Esophagus (tissue), 2 donors: ENCODE measurements around the gene SERPINA9. TPM values are rescaled to one million over a fixed set of nuclear protein-coding genes. Genes with fewer than 3 reads are reported as not detected.
"Not testable (repeated sequence)": the region's sequence is repeated elsewhere in the genome, so short reads cannot be mapped to it uniquely, and the experiment has no call there.

Experiments
- H3K27ac ChIP-seq, 2 donors: one replicate each; pipeline ENCODE4 v1.5.1; 2013; ENCODE audit warnings: low read depth in 2 of 2, mild to moderate bottlenecking in 2 of 2, inconsistent platforms in 1 of 2, low read length in 1 of 2, moderate library complexity in 1 of 2
- H3K27me3 ChIP-seq, 2 donors: one replicate each; pipeline ENCODE4 v1.6.1; 2013; ENCODE audit warnings: low read length in 2 of 2, control low read depth in 1 of 2, mild to moderate bottlenecking in 1 of 2; ENCODE audit not compliant: insufficient read depth in 2 of 2, control insufficient read depth in 1 of 2
- H3K36me3 ChIP-seq, 2 donors: one replicate each; pipeline ENCODE4 v1.6.1; 2013; ENCODE audit warnings: low read length in 1 of 2; ENCODE audit not compliant: control insufficient read depth in 2 of 2, insufficient read depth in 2 of 2
- H3K4me1 ChIP-seq, 2 donors: one replicate each; pipeline ENCODE4 v1.6.1; 2013; ENCODE audit warnings: low read length in 1 of 2; ENCODE audit not compliant: control insufficient read depth in 2 of 2, insufficient read depth in 2 of 2
- H3K4me3 ChIP-seq, 2 donors: one replicate each; pipeline ENCODE4 v1.5.1; 2013; ENCODE audit warnings: low read length in 2 of 2, mild to moderate bottlenecking in 2 of 2, low read depth in 1 of 2, moderate library complexity in 1 of 2
- H3K9me3 ChIP-seq, 2 donors: one replicate each; pipeline ENCODE4 v1.6.1; 2013; ENCODE audit warnings: mild to moderate bottlenecking in 2 of 2, low read depth in 1 of 2, low read length in 1 of 2, moderate library complexity in 1 of 2; ENCODE audit not compliant: control insufficient read depth in 2 of 2, insufficient read depth in 1 of 2
- WGBS, 2 donors: extraction: QIAGEN DNeasy Blood & Tissue Kit; methylation state at CpG; one replicate each; pipeline ENCODE4 v1.1.7; 2013; 5-methylcytosine and 5-hydroxymethylcytosine counted together
- polyA plus RNA-seq, 2 donors: library from polyadenylated mRNA; stranded (reverse); fragments of 200-250 nt; gene quantifications; one replicate each; pipeline ENCODE4 v1.2.3, GENCODE V29; 2013
- donor health status: healthy with polysubstance abuse.
- donor health status: Bipolar disorder and iron deficiency.

The SERPINA9 gene
- polyA plus RNA-seq, 2 donors = not detected

DNA sequence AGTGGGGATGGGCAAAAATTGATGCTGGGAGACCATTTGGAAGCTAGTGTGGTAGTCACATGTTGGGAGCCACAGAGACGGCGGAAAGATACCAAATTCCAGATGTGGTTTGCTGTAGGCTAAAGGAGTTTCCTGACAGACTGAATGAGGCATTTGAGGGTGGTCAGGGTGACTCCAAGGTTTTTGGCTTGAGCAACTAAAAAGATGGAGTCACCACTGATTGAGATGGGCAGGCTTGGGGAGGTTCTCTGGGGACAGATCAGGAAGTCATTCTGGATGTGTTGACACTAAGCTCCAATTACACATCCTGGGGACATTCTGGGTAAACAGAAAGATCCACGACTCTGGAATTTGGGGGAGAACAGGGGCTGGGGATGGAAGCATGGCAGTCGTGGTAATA, 15.5 kb upstream of the SERPINA9 start:
- 60 to 62% methylated on average over 4 of the region's 4 CpGs for WGBS, 2 donors
- H3K27me3 ChIP-seq = peaks cover 0 to 2% of the 10 kb centered on the region in 2 donors
- no peak overlapping the region for H3K4me3 ChIP-seq
- no peaks in the 10 kb centered on the region for H3K9me3 ChIP-seq
- no peaks in the 10 kb centered on the region for H3K4me1 ChIP-seq
- H3K27ac ChIP-seq = no peak overlapping the region
- H3K36me3 ChIP-seq = no peaks in the 10 kb centered on the region

DNA sequence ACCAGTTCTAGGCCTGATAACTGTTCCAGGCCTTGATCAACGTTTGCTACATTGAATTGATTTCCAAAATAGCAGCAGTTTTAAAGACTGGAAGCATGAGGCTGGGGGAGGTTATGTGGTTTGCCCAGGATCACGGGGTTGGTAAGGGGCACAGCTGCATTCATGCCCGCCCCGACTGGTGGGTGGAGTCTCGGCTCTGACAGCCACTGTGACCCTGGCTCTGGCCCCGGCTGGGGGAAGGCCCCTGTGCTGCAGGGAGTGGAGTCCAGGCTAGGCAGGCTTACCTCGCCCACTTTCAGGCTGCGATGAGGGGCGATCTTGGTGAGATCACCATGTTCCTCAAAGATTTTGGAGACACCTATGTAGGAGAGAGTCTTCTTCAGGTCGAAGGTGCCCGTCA, 13.3 kb upstream of the SERPINA9 start:
- no peak overlapping the region for H3K4me3 ChIP-seq
- 71 to 74% methylated on average over 11 of the region's 11 CpGs for WGBS, 2 donors
- H3K36me3 ChIP-seq = no peaks in the 10 kb centered on the region
- H3K27ac ChIP-seq = no peak overlapping the region
- H3K27me3 ChIP-seq = peaks cover 0 to 2% of the 10 kb centered on the region in 2 donors
- peaks cover 0 to 3% of the 10 kb centered on the region in 2 donors for H3K4me1 ChIP-seq
- no peaks in the 10 kb centered on the region for H3K9me3 ChIP-seq

DNA sequence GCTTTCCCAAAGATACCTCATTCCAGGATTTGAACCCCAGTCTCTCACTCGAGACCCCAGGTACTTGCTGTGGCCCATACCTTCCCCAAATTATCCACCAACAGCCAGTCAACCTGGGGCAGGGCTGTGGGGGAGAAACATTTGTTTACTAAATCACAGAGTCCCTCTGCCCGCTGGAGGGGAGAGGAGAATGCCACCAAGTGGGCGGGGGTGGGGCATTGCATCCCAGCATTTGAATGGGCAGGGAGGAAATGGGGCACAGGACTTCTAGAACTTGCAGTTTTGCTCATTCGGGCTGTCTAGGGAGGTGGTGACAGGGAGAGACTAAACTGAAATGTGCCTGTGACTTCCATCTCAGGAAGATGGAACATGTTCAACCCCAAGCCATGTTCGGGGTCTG, 10.9 kb upstream of the SERPINA9 start:
- no peaks in the 10 kb centered on the region for H3K27me3 ChIP-seq
- no peak overlapping the region for H3K27ac ChIP-seq
- no peaks in the 10 kb centered on the region for H3K9me3 ChIP-seq
- H3K36me3 ChIP-seq = no peaks in the 10 kb centered on the region
- H3K4me3 ChIP-seq = no peak overlapping the region
- peaks cover 0 to 3% of the 10 kb centered on the region in 2 donors for H3K4me1 ChIP-seq
- WGBS, 2 donors = 38 to 45% methylated on average over 5 of the region's 5 CpGs

DNA sequence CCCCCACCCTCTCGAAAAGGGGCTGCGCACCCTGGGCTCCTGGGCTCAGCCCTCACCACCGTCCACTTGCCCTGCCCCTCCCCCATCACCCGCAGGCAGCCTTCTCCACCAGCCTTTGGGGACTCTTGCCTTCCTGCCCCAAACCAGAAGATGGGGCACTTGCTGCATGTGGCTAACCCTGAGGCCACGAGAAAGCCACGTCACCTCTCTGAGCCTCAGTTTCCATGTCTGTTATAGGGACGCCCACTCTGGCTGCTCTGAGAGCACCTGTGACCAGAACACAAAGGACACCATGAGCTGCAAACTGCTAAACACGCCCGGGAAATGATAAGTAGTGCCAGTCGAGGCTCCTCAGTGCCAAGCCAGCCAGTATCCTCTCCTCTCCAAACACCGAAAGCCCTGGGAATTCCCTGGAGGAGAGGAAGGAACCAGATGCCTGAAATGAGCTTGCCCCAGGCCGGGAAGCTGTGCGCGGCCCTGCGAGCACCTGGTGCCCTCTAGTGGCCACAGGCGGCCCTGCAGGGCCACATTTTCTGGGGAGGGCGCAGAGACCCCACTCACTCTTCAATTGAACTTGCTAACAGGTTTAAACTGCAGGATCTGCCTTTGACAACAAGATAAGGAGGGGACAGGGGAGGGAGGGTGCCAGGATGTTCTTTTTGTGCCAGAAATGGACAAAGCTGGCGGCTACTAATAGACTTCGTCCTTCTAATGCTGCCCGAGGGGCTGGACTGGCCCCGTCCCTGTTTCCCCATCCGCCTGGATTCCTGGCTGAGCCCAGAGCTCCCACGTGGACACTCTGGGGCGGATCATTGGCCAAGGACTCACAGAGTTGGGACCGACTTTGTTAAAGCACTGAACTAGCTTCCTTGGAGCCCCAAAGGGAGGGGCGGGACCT, 10.2 kb upstream of the SERPINA9 start:
- Histone ChIP-seq H3K27me3 (no peaks in the 10 kb centered on the region), H3K4me3 (no peak overlapping the region), H3K27ac (no peak overlapping the region), H3K9me3 (no peaks in the 10 kb centered on the region), H3K36me3 (no peaks in the 10 kb centered on the region), H3K4me1 (peaks cover 0 to 3% of the 10 kb centered on the region in 2 donors)
- 14 to 18% methylated on average over 26 of the region's 26 CpGs for WGBS, 2 donors

GRCh38 chr14:94484481-94484880, 8.5 kb upstream of the SERPINA9 start:
- WGBS, 2 donors = 79 to 83% methylated on average over 5 of the region's 5 CpGs
- no peaks in the 10 kb centered on the region for H3K36me3 ChIP-seq
- no peak overlapping the region for H3K4me3 ChIP-seq
- no peaks in the 10 kb centered on the region for H3K9me3 ChIP-seq
- H3K4me1 ChIP-seq = peaks cover 0 to 3% of the 10 kb centered on the region in 2 donors
- H3K27me3 ChIP-seq = no peaks in the 10 kb centered on the region
- no peak overlapping the region for H3K27ac ChIP-seq

- Histone ChIP-seq H3K27ac (no peak overlapping the region), H3K9me3 (peaks cover 0 to 3% of the 10 kb centered on the region in 2 donors), H3K4me3 (no peak overlapping the region), H3K27me3 (no peaks in the 10 kb centered on the region), H3K4me1 (peaks cover 0 to 3% of the 10 kb centered on the region in 2 donors), H3K36me3 (no peaks in the 10 kb centered on the region)
- 75 to 86% methylated on average over 7 of the region's 7 CpGs for WGBS, 2 donors
These were observed 7.8 kb upstream of the SERPINA9 start for GRCh38 chr14:94483729-94484275.

- Histone ChIP-seq H3K36me3 (no peaks in the 10 kb centered on the region), H3K27ac (no peak overlapping the region), H3K27me3 (no peaks in the 10 kb centered on the region), H3K4me3 (no peak overlapping the region), H3K4me1 (peaks cover 0 to 3% of the 10 kb centered on the region in 2 donors), H3K9me3 (peaks cover 0 to 5% of the 10 kb centered on the region in 2 donors)
- WGBS, 2 donors = 86 to 92% methylated on average over 10 of the region's 10 CpGs
These were observed 7.1 kb upstream of the SERPINA9 start for GRCh38 chr14:94483071-94483451.

GRCh38 chr14:94482132-94483070, 6.4 kb upstream of the SERPINA9 start:
- WGBS, 2 donors = 79 to 90% methylated on average over 10 of the region's 10 CpGs
- H3K4me1 ChIP-seq, H3K9me3 ChIP-seq, H3K27me3 ChIP-seq, H3K4me3 ChIP-seq, H3K27ac ChIP-seq, H3K36me3 ChIP-seq: not testable (repeated sequence)

DNA sequence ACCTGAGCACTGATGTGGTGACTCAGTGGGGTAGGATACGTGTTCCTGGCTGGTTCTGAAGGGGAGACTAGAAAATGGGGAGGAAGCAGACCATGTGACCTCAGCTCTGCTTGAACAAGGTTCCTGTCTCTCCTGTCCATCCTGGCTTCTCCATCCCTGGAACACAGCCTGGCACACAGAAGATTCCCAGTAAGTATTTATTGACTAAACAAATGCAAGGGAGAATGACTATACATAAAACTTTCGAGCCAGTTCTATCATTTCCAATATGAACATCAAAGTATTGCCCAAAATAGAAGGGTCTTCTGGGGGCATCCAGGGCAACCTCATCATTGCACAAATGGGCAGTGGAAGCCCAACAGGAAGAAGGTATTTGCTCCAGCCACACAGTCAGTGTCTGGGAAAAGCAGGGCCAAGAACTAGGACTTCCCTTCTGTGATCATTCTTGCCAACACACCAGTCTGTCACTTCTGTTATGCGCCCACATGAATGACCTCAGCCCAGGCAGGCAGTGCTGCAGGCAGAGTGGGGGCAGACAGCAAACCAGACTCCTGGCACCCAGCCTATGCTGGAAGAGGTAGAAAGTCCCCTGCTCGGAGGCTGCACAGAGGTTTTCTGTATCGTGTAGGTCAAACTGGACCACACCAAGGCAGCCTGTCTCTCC, 5.6 kb upstream of the SERPINA9 start:
- Histone ChIP-seq H3K4me3 (no peak overlapping the region), H3K27me3 (no peaks in the 10 kb centered on the region), H3K36me3 (no peaks in the 10 kb centered on the region), H3K9me3 (peaks cover 0 to 5% of the 10 kb centered on the region in 2 donors), H3K4me1 (peaks cover 0 to 3% of the 10 kb centered on the region in 2 donors), H3K27ac (no peak overlapping the region)
- WGBS, 2 donors = 43 to 61% methylated on average over 5 of the region's 5 CpGs
